Stimulated activated CD4-positive, alpha-beta T cell treated with anti-CD3 and anti-CD28 coated beads, Interleukin-4, amount 100 ng/mL, for 4 hours (primary cell): ENCODE measurements around the gene MS4A10.
A peak's percentile ranks its signal among the peaks of the same experiment; 100 is the strongest.

ENCODE experiments used
- DNase-seq, 2 experiments: peaks; one replicate each; pipeline ENCODE4 v3.0.0-alpha.2; 2020

Gene MS4A10

GRCh38 chr11:60766547-60766946, 18.6 kb upstream of the MS4A10 start:
- no peak for DNase-seq

- peak in 1 of 2 experiments; percentile 10 for DNase-seq
Observed at GRCh38 chr11:60767388-60767811, 17.7 kb upstream of the MS4A10 start.

DNA sequence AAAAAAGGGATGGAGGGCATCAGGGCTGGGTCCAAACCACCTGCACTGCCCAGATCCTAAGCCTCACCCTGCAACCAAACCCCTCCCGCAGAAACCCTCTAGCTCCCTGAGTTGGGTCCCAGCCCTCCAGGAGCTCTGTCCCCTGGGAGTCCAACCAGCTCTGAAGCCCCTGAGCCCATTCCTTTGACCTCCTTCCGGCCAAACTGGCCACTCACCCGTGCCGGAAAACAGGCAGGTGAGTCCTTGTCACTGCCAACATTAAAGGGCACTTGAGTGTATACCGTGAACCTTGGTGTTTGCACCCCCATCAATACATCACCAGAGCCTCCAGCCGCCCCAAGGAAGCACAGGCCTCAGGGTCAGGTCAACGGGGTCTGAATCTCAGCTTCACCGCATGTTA, 16.9 kb upstream of the MS4A10 start:
- DNase-seq: no peak

- DNase-seq: no peak
Observed at GRCh38 chr11:60769273-60769672, 15.9 kb upstream of the MS4A10 start.

DNA sequence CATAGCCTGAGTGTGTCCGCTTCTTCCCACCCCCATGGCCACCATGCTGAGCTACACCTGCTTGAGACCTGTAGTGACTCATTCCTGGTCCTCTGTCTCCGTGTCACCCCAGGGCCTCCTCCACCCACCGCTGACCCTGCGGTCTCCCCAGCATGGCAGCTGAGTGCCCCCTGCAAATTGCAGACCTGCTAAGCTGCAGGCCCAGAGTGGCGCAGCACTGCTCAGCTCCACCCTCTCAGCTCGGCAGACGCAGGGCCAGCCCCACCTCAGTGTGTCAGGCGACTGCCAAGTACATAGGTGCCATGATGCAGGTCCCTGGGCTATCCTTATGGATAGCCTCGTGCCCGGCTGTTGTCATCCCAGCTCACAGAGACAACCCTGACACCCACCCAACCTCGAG, 15.3 kb upstream of the MS4A10 start:
- DNase-seq: no peak

DNA sequence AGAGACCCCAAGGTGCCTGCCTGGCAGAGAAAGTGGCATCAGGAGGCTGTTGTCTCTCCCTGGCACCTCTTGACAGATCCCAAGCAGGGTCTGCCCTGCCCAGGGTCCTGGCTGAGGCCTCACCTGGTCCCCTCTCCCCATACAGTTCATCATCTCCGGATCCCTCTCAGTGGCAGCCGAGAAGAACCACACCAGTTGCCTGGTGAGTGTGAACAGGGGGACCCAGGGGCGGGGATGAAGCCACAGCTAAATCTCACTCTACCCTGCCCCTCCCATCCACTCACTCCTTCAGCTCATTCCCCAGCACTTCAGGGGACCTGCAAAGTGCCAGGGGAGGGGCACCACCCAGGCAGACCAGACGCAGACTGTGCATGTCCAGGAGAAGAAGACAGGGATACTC, 14.0 kb upstream of the MS4A10 start:
- DNase-seq: no peak

- no peak for DNase-seq
Observed at GRCh38 chr11:60771879-60772525, 13.1 kb upstream of the MS4A10 start.

DNA sequence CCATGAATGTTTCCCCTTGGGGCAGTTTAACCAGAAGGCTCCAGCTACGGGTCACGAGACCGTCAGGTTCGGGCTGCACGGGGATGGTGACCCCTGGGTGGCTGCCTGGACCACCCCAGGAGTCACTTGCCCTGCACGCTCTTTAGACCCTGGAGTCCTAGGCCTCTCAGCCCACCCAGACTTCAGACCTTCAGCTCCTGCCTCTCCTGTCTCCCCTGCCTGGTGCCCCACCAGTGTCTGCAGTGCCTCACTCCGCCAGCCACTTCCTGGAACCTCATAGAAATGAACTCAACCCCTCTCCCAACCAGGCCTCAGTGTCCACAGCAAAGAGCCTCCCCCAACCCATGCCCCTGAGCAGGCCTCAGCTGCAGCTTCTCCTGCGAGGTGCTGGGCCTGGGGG, 12.5 kb upstream of the MS4A10 start:
- DNase-seq: no peak

DNA sequence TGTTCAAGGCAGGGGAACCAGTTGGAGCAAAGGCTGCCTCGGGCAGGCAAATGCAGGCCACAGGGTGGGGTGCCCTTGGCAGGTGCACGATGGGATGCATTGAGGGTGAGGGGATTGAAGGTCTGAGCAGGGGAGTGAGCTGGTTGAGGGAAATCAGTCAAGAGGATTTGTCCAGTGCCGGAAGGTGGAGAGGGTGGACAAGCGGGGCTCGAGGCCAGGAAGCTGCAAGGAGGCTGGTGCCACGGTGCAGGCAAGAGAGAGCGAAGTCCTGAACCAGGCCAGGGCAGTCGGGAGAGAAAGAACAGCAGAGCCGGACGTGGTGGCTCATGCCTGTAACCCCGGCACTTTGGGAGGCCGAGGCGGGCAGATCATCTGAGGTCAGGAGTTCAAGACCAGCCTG, 10.4 kb upstream of the MS4A10 start:
- DNase-seq: no peak

- DNase-seq: peak; percentile 75 to 76
Observed at GRCh38 chr11:60775420-60775961, 9.6 kb upstream of the MS4A10 start.

DNA sequence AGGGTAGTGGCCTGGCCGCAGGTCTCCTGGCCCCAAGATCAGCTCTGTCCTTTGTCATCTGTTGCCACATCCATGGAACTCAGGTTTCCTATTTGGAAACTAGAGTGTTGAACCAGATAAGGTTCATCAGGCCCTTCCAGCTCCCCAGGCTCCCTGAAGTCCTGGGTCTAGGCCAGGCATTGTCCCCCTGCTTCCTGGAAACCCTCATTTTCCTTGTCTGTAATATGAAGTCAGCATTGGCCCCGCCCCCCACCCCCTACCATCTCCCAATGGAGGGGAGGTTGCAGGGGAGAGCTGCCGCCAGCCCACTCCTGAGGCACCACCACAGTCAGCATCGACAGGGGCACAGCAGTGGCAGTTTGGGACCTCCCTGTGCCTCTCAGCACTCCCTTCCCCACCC, 9.0 kb upstream of the MS4A10 start:
- no peak for DNase-seq

DNA sequence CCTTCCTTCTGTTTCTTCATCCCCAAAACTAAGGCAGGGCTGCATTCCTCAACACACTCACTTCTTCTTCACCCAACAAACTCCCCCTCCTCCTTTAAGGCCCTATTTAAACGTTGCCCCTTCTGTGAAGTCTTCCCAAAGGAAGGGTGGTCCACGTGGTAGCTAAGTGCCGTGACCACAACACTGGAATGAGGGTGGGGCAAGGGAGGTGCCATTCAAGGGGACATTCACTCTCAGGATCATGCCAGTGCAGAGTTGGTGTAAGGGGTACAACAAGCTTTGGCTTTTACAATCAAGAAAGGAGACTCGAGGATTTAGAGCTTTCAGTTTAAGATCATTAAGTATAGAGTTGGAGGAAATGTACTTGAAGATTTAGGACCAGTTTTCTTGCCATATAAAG, 8.0 kb upstream of the MS4A10 start:
- no peak for DNase-seq

GRCh38 chr11:60777572-60777971, 7.6 kb upstream of the MS4A10 start:
- DNase-seq: no peak

DNA sequence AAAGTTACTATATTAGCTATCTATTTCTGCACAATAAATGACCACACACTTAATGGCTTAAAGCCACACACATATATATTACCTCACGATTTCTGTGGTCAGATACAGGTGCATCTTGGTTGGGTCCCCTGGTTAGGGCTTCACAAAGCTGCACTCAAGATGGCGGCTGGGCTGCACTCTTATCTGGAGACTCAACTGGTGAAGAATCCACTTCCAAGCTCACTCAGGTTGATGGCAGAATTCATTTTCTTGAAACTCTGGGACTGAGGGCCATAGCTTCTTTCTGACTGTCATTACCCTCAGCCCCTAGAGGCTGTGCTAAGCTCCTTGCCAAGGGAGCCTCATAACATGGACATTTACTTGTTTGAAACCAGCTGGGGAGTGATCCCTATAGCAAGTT, 5.1 kb upstream of the MS4A10 start:
- DNase-seq: no peak

GRCh38 chr11:60780774-60781173, 4.4 kb upstream of the MS4A10 start:
- DNase-seq: no peak

DNA sequence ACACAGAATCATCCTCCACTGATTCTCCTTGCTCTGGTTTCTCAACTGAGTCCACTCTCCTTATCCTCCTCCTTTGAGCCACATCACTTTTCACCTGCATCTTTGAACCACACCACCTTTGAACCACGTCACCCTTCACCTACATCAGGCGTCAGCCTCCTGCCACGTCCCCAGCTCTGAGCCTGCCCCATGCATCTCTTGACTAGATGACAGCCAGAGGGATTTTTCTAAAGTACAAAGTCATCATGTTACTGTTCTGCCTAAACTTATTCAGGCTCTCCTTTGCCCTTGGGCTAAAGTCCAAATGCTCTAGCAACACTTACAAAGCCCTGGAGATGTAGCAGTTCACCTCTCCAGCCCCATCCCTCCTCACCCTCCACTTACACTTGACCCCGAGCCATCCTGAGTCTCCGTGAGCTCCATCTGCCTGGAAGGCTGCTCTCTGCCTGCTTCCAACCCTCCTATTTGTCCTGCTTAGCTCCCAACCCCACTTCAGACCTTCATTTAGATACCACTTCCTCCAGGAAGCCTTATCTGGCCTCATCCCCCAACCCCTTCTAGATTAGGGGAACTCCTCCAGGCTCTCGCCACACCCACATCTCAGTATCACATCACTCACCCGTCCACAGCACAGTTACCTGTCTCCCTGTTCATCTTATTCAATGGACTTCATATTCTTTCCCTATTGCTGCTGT, 3.7 kb upstream of the MS4A10 start:
- no peak for DNase-seq

DNA sequence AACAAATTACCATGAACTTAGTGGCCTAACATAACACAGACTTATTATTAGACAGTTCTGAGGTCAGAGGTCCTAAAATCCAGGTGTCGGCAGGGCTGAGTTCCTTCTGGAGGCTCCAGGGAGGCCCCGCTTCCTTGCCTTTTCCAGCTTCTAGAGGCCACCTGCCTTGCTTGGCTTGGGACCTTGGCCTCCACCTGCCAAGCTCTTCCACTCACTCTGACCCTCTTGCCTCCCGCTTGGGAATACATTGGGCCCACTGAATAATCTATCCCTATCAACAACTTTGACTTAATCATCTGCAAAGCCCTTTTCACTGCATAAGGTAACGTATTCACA, 3.2 kb upstream of the MS4A10 start:
- DNase-seq: no peak

GRCh38 chr11:60782393-60783140, 2.6 kb upstream of the MS4A10 start:
- DNase-seq: no peak

DNA sequence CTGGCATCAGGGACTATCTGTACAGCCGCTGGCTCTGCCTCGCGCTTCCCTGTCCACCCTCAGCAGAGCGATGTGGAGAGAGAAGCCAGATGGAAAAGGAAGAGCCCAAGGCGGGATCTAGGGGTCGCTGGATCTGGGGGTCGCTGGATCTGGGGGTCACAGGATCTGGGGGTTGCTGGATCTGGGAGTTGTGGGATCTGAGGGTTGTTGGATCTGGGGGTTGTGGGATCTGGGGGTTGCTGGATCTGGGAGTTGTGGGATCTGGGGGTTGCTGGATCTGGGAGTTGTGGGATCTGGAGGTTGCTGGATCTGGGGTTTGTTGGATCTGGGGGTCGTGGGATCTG, 2.0 kb upstream of the MS4A10 start:
- no peak for DNase-seq

DNA sequence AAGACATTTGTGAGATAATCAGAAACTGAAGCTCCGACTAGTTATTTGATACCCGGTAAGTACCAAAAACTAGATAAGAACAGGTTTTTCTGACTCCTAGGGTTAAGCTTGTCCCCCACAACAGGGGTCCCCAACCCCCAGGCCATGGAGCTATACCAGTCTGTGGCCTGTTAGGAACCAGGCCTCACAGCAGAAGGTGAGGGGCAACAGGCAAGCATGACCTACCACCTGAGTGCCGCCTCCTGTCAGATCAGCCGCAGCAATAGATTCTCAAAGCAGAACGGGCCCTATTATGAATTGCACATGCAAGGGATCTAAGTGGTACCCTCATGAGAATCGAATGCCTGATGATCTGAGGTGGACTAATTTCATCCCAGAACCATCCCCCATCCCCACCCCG, 1.2 kb upstream of the MS4A10 start:
- DNase-seq: no peak

DNA sequence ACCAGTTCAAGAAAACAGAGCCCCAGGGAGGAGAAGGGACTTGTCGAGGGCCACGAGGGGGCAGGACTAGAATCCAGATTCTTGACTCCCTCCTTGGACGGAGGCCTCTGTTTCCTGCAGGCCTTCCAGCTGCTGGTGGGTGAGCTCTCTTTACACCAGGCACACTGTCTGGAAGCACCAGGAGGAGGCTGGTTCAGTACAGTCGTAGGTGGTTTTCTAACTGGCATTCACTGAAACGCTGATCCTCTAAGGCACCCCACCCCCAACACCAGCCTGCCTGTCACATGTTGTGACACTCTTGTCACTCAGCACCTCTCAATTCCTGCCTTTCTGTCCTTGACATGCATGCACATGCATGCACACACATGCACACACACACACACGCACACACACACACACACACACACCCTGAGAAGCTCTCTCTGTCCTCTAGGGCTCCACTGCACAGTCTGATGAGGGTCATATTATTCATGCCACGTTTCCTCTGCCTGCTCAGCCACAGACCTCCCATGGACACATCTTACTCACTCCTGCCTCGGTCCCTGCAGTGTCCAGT, 751 bp downstream of the MS4A10 start:
- no peak for DNase-seq

- no peak for DNase-seq
Observed at GRCh38 chr11:60786811-60787567, 1.9 kb downstream of the MS4A10 start.
